GM18508 (cell line): Measurements from ENCODE around the gene ZBTB16.

Source experiments
- ATAC-seq: cut with Tn5 transposase; IDR thresholded peaks from one replicate; pipeline ENCODE4 v1.9.1; 2021; ENCODE audit warnings: moderate number of reproducible peaks; ENCODE audit not compliant: insufficient read depth, unreplicated experiment

Gene ZBTB16

GRCh38 chr11:114195981-114196731, 136.6 kb downstream of the ZBTB16 start:
- no peak for ATAC-seq

GRCh38 chr11:114196997-114197703, 137.6 kb downstream of the ZBTB16 start:
- no peak for ATAC-seq

- no peak for ATAC-seq
Measured at GRCh38 chr11:114197799-114198500, 138.4 kb downstream of the ZBTB16 start.

GRCh38 chr11:114199051-114199450, 139.5 kb downstream of the ZBTB16 start:
- ATAC-seq: no peak

GRCh38 chr11:114200351-114201133, 141.0 kb downstream of the ZBTB16 start:
- ATAC-seq: no peak

GRCh38 chr11:114201219-114201618, 141.7 kb downstream of the ZBTB16 start:
- ATAC-seq: no peak

GRCh38 chr11:114202011-114202609, 142.6 kb downstream of the ZBTB16 start:
- ATAC-seq: no peak

- ATAC-seq: no peak
Measured at GRCh38 chr11:114207096-114207495, 147.6 kb downstream of the ZBTB16 start.

- no peak for ATAC-seq
Measured at GRCh38 chr11:114208377-114208776, 148.9 kb downstream of the ZBTB16 start.

- no peak for ATAC-seq
Measured at GRCh38 chr11:114209343-114209742, 149.8 kb downstream of the ZBTB16 start.

GRCh38 chr11:114209904-114210303, 150.4 kb downstream of the ZBTB16 start:
- no peak for ATAC-seq

GRCh38 chr11:114211444-114212121, 152.1 kb downstream of the ZBTB16 start:
- no peak for ATAC-seq

GRCh38 chr11:114213622-114214021, 154.1 kb downstream of the ZBTB16 start:
- no peak for ATAC-seq

GRCh38 chr11:114215428-114215827, 155.9 kb downstream of the ZBTB16 start:
- no peak for ATAC-seq

GRCh38 chr11:114215871-114216795, 156.6 kb downstream of the ZBTB16 start:
- ATAC-seq: no peak

GRCh38 chr11:114216796-114217180, 157.3 kb downstream of the ZBTB16 start:
- no peak for ATAC-seq

GRCh38 chr11:114218508-114218907, 159.0 kb downstream of the ZBTB16 start:
- no peak for ATAC-seq

GRCh38 chr11:114219559-114220349, 160.2 kb downstream of the ZBTB16 start:
- no peak for ATAC-seq
